WTC11 (cell line): ENCODE measurements around the gene ITPRIP.

Source experiments
- KAT7 ChIP-seq: sonication (generic); formaldehyde crosslinking; IDR thresholded peaks from 2 replicates; pipeline ENCODE4 v1.8.1; 2023; ENCODE audit warnings: missing genetic modification reagents, mild to moderate bottlenecking, borderline replicate concordance
- TCF7 ChIP-seq: sonication (generic); formaldehyde crosslinking; IDR thresholded peaks from 2 replicates; pipeline ENCODE4 v1.8.0; 2022; ENCODE audit warnings: mild to moderate bottlenecking, low read depth, missing genetic modification reagents, moderate library complexity
- ZBTB21 ChIP-seq: sonication (generic); formaldehyde crosslinking; IDR thresholded peaks from 2 replicates; pipeline ENCODE4 v1.8.1; 2023; ENCODE audit warnings: mild to moderate bottlenecking, missing genetic modification reagents, borderline replicate concordance
- ZNF263 ChIP-seq: sonication (generic); formaldehyde crosslinking; IDR thresholded peaks from 2 replicates; pipeline ENCODE4 v1.8.1; 2022; ENCODE audit warnings: low read depth, mild to moderate bottlenecking, moderate library complexity, missing genetic modification reagents
- ZNF396 ChIP-seq: fragments of 250-450 bp; sonication (Bioruptor Pico); IDR thresholded peaks from 2 replicates; pipeline ENCODE4 v1.8.0; 2021; ENCODE audit warnings: mild to moderate bottlenecking, moderate library complexity, borderline replicate concordance
- TF ChIP-seq, protein P1 (sequence below): fragments of 200-600 bp; IDR thresholded peaks from 2 replicates; pipeline ENCODE4 v1.8.0; 2022; ENCODE audit warnings: antibody characterized with exemption
- TF ChIP-seq, protein P2 (sequence below): sonication (generic); formaldehyde crosslinking; IDR thresholded peaks from 2 replicates; pipeline ENCODE4 v1.8.1; 2023; ENCODE audit warnings: mild to moderate bottlenecking, missing genetic modification reagents, moderate library complexity
- TF ChIP-seq, protein P3 (sequence below): sonication (generic); formaldehyde crosslinking; IDR thresholded peaks from 2 replicates; pipeline ENCODE4 v1.8.1; 2022; ENCODE audit warnings: low read depth, mild to moderate bottlenecking, moderate library complexity, missing genetic modification reagents, borderline replicate concordance
- TF ChIP-seq, protein P4 (sequence below): sonication (generic); formaldehyde crosslinking; IDR thresholded peaks from 2 replicates; pipeline ENCODE4 v1.8.0; 2022; ENCODE audit warnings: mild to moderate bottlenecking, missing genetic modification reagents

DNA sequence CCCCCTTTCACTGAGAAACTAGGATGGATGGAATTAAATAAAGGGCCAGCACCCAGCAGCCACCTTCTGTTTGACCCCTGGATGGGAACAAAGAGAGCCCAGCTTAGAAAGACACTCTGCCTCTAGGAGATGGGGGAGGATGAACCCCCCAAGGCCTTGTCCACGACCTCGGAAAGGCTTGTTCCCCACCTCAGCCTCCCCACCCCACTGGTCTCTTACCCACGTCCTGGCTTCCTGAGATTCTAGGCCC, 9.7 kb downstream of the ITPRIP start:
- TF ChIP-seq, protein P1, sequence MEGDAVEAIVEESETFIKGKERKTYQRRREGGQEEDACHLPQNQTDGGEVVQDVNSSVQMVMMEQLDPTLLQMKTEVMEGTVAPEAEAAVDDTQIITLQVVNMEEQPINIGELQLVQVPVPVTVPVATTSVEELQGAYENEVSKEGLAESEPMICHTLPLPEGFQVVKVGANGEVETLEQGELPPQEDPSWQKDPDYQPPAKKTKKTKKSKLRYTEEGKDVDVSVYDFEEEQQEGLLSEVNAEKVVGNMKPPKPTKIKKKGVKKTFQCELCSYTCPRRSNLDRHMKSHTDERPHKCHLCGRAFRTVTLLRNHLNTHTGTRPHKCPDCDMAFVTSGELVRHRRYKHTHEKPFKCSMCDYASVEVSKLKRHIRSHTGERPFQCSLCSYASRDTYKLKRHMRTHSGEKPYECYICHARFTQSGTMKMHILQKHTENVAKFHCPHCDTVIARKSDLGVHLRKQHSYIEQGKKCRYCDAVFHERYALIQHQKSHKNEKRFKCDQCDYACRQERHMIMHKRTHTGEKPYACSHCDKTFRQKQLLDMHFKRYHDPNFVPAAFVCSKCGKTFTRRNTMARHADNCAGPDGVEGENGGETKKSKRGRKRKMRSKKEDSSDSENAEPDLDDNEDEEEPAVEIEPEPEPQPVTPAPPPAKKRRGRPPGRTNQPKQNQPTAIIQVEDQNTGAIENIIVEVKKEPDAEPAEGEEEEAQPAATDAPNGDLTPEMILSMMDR, result no peak
- TF ChIP-seq, protein P2, sequence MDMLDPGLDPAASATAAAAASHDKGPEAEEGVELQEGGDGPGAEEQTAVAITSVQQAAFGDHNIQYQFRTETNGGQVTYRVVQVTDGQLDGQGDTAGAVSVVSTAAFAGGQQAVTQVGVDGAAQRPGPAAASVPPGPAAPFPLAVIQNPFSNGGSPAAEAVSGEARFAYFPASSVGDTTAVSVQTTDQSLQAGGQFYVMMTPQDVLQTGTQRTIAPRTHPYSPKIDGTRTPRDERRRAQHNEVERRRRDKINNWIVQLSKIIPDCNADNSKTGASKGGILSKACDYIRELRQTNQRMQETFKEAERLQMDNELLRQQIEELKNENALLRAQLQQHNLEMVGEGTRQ (CRISPR knock-in tag), result no peak
- TF ChIP-seq TCF7 (CRISPR knock-in tag) (no peak), KAT7 (CRISPR knock-in tag) (no peak), ZNF263 (CRISPR knock-in tag) (no peak), ZBTB21 (no peak), ZNF396 (CRISPR knock-in tag) (no peak)
- TF ChIP-seq, protein P3, sequence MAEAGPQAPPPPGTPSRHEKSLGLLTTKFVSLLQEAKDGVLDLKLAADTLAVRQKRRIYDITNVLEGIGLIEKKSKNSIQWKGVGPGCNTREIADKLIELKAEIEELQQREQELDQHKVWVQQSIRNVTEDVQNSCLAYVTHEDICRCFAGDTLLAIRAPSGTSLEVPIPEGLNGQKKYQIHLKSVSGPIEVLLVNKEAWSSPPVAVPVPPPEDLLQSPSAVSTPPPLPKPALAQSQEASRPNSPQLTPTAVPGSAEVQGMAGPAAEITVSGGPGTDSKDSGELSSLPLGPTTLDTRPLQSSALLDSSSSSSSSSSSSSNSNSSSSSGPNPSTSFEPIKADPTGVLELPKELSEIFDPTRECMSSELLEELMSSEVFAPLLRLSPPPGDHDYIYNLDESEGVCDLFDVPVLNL (CRISPR knock-in tag), result no peak
- TF ChIP-seq, protein P4, sequence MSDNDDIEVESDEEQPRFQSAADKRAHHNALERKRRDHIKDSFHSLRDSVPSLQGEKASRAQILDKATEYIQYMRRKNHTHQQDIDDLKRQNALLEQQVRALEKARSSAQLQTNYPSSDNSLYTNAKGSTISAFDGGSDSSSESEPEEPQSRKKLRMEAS (CRISPR knock-in tag), result no peak
